Testis (tissue), 2 donors: ENCODE results near the gene LIMD2.

Source experiments
- CTCF ChIP-seq, 3 experiments: fragments of 450-650 bp in 2 of 3; fragments of 200-600 bp in 1 of 3; sonication (generic) in 1 of 3; IDR thresholded peaks; one replicate each; pipeline ENCODE4 v1.5.1; 2016 to 2019; ENCODE audit warnings: antibody characterized with exemption in 3 of 3, mild to moderate bottlenecking in 2 of 3, moderate library complexity in 1 of 3
- POLR2A ChIP-seq: fragments of 450-650 bp; IDR thresholded peaks from one replicate; pipeline ENCODE4 v1.6.1; 2017; ENCODE audit warnings: antibody characterized with exemption, mild to moderate bottlenecking, moderate library complexity

- no peak for TF ChIP-seq POLR2A
- no peak for TF ChIP-seq CTCF (IDR thresholded peaks at IDR 0.05)
Observed at GRCh38 chr17:63694229-63694949, 5.5 kb downstream of the LIMD2 start.
